HG02970 (cell line): ENCODE measurements around the gene PRKCQ.
"Not testable (repeated sequence)": the region's sequence is repeated elsewhere in the genome, so short reads cannot be mapped to it uniquely, and the experiment has no call there.

Source experiments
- ATAC-seq: cut with Tn5 transposase; IDR thresholded peaks from one replicate; pipeline ENCODE4 v1.9.1; 2021; ENCODE audit warnings: mild to moderate bottlenecking, moderate library complexity, moderate number of reproducible peaks; ENCODE audit not compliant: unreplicated experiment, low FRiP score

PRKCQ gene

DNA sequence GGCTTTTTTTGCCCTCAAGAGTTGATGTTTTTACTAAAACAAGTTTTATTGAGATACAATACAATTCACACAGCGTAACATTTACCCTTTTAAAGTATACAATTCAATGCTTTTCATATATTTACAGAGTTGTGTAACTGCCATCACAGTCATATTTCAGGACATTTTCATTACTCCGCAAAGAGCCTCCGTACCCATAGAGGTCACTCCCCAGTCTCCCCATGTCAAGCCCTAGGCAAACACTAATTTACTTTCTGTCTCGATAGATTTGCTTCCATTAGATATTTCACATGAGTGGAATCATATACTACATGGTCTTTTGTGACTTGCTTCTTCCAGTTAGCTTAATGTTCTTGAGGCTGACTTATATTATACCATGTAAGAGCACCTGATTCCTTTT, 183.8 kb downstream of the PRKCQ start:
- ATAC-seq, result no peak

DNA sequence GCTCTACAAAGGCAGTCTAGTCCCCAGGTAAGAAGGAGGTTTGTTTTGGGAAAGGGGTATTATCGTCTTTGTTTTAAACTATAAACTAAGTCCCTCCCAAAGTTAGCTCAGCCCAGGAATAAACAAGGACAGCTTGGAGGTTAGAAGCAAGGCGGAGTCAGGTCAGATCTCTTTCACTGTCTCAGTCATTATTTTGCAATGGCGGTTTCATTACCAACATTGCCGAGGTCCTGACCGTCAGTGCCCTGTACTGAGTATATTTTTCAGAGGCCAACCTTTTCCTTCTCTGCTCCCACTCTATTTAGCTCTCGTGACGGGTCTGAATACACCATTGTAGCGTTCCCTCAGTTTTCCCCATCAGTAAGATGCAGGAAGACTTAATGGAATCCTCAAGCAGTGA, 184.5 kb downstream of the PRKCQ start:
- no peak for ATAC-seq

DNA sequence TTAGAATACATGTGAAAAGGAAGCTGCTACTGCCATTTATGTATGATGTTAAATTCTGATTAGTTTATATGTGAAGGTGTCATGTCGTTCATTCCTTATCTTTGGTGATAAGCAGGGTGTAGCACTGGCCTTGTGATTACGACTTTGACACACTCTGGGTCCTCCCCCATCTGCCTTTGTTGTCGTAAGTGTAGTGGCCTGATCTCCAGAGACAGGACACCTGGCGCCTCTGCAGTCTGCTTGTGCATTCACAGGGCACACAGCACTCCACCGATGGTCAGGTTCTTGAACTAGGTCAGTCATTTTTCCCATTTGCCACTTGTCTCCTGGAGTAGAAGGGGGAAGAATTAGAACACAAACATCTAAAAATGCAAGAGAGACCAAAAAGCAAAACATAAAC, 186.0 kb downstream of the PRKCQ start:
- no peak for ATAC-seq

DNA sequence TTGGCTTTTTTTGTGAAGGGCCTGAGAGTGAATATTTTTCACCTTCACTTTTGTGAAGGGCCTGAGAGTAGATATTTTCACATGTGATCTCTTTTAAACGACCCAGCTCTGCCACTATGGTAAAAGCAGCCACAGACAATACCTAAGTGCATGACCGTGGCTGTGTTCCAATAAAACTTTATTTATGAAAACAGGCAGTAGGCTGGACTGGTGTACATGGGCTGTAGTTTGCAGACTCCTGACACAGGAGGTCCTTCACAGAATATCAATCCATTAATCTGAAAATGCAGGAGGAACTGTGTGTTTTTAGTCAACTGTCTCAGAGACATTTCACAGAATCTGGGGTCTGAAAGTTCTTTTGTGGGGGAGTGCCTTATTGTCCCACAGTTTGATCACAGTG, 186.9 kb downstream of the PRKCQ start:
- ATAC-seq, result no peak

DNA sequence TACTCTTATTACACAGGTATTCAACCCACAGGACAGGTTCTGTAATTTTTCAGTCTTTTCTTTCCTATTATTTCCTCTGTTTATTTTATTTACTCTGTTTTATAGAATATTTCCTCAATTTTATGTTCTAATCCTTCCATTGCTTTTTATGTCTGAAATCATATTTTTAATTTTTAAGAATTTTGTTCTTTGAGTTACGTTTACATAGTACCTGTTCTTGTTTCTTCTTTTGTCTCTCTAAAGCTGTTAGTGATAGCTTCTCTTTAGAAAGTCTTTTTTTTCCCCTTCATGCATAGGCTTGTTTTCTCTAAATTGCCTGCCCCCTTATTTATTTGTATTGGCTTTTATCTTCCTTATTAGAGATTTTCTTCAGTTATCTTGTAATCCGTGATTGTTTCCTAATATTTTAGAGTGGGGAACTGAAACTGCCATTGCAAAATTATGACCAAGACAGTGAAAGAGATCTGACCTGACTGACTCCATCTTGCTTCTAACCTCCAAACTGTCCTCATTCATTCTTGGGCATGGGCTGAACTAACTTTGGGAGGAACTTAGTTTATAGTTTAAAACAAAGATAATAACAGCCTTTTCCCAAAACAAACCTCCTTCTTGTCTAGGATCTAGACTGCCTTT, 189.7 kb downstream of the PRKCQ start:
- ATAC-seq, result no peak

DNA sequence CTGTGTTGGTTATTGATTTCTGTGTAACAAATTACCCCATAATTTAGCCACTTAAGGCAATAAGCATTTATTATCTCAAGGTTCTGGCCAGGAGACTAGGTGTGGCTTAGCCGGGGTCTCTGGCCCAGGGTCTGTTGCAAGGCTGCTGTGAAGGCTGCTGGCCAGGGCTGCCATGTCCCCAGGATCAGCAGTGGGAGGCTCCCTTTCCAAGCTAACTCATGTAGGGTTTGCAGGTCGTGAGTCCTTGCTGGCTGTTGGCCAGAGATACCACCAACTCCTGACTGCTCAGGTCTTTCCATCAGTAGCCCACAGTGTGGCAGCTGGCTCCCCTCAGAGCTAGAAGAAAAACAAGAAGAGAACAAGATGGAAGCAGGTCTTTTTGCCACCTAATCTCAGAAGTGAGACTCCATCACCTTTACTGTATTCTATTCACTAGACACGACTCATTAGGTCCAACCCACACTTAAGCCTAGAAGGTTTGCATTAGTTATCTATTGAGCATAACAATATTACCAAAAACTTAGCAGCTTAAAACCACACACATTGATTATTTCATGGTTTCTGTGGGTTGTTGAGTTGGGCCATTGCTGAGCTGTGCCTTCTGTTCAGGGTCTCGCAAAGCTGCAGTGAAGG, 191.7 kb downstream of the PRKCQ start:
- no peak for ATAC-seq

DNA sequence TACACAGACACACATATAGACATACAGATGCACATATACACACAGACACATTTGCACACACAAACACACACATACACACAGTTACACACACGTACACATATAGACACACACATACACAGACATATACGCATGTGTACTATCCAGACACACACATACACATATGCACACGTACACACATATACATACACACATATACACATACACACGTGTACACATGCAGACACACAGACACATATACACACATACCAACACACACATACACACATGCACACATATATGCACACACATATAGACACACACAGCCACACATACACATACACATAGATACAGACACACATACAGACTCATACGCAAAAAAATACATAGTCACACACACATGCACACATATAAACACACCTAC, 193.1 kb downstream of the PRKCQ start:
- ATAC-seq, result no peak

DNA sequence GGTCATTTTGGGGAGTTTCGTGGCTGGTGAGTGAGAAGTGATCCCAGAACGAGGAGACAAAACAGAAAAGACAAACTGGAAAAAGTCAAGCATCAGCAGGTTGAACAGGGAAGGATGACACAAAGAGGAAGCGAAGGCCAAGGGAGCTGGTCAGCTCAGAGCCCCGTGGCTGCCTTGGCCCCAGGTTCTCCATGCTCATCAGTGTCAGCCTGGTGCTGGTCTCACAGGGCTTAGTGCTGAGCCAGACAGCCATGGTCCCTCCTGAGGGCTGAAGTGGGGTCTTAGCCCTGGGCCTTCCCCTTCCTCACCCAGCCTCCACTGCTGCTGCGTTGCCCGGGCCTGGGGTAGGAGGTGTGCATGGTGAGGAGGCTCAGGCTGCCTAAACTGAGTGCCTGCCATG, 193.7 kb downstream of the PRKCQ start:
- no peak for ATAC-seq

DNA sequence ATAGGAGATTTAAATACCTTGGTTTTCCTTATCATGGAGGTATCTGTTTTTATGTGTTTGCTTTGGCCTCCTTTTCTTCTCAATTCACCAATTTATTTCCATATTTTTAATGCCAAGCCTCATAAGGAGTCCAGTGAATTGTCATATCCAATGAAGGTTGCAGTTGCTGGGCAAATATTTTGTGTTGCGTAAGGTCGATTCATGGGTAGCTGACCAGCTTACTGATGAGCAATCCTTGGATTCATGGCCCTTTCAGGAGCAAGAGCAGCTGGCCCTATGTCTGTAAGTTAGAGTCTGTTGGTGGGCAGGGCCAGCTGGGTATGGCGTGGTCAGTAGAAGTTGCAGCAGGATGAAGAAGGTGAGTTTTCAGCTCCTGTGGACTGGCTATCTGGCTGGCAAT, 194.4 kb downstream of the PRKCQ start:
- no peak for ATAC-seq

DNA sequence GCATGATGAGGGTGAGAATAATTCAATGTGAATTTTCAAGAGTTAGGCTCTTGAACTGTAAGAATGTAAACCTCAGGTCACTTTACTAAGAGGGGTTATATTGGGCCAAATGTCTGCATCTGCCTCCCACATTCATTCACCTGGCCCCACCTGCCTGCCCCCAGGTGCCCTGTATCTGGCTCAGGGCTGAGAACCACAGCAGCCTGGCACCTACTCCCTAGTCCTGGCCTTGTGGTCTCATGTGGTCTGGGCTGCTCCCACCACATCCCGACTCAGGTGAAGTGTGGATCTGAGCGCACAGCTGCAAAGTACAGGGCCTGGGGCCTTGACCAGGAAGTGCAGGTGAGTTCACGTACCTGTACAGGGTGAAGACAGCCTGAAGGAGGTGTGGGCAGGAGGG, 195.2 kb downstream of the PRKCQ start:
- no peak for ATAC-seq

DNA sequence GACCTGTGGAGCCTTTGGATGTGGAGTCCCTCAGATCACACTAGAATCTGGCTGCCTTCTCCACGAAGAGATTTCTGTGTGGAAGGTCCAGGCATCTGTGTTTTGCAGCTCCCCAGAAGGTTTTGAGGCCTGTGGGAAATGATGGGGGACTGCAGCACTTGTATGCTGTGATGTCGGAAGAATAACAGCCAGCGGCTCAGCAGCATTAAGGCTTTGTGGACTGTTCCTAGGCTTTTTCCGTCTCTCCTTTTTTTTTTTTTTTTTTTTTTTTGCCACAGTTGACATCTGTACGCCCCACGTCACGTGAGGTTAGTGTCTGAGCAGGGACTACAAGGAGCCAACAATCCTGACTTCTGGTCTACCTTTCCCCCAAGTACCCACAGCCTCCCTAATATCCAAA, 196.0 kb downstream of the PRKCQ start:
- ATAC-seq, result no peak

DNA sequence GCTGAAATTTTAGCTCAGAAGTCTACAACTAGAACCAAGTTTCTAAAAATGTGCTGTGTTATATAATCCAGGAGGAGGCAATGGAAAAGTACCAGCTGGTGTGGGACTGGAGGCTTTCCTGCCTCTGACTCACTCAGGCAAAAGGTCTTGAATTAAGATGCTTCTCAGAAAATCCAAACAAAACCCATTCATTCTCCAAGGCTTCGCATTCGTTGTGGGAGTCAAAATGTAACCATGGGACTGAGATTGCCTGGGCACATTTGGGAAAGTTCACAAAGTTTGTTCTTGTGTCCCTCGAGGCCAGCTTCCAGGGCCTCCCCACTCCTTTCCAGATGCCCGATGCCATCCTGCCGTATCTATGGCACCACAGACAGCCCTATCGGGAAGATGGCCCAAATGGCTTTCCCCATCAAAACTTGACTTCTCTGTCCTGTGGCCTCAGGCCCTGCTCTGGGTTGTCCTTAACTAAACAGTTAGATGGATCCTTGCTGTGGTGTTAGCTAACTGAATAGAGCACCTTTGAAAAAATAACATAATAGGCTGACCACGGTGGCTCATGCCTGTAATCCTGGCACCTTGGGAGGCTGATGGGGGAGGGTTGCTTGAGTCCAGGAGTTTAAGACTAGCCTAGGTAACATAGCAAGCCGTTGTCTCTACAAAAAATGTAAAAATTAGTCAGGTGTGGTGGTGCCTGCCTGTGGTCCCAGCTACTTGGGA, 196.8 kb downstream of the PRKCQ start:
- ATAC-seq, result no peak

DNA sequence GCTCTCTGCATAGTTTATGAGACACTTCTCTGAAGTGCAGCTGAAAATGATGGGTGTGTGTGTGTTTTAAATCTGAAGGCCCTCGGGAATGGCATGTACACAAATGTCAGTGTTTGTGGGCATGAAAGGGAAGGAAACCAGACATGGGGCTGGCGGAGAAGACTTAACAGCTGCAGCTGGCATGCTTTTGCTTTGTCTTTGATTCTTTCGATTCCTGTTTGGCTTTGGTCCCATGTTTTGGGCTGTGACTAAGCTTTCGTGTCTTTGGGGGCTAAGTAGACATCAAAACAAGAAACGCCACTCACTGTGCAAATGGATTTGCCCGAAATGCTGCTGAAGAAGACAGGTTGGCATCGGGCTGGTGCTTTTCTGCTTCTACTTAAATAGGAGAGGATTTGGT, 198.0 kb downstream of the PRKCQ start:
- no peak for ATAC-seq

DNA sequence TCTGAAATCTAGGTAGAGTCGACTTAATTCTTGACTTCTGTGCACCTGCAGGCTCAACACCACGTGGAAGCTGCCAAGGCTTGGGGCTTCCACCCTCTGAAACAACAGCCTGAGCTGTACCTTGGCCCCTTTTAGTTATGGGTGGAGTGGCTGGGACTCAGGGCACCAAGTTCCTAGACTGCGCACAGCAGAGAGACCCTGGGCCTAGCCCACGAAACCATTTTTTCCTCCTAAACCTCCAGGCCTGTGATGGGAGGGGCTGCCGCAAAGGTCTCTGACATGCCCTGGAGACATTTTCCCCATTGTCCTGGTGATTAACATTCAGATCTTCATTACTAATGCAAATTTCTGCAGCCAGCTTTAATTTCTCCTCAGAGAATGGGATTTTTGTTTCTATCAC, 199.6 kb downstream of the PRKCQ start:
- ATAC-seq, result not testable (repeated sequence)

DNA sequence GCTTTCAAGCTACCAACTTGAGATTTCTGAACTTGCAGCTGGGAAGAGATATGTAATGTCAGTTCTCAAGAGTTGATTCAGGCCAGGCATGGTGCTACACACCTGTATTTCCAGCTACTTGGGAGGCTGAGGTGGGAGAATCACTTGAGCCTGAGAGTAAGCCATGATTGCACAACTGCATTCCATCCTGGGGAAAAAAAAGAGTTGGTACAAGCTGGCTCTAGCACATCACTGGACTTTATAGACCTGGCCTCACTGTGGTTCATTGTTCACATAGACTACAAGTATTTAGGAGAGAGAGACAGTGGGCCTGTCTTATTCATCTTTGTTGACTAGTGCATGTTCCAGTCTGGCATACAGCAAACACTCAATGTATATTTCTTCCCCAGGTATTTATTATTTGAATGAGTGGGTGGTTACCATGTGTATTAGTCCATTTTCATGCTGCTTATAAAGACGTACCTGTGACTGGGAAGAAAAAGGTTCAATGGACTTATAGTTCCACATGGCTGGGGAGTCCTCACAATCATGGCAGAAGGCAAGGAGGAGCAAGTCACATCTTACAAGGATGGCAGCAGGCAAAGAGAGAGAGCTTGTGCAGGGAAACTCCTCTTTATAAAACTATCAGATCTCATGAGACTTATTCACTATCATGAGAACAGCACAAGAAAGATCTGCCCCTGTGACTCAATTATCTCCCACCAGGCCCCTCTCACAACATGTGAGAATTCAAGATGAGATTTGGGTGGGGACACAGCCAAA, 200.9 kb downstream of the PRKCQ start:
- ATAC-seq, result no peak
